HepG2 (cell line): ENCODE data around the gene GARIN5A. TPM values are rescaled to one million over a fixed set of nuclear protein-coding genes. Genes with fewer than 3 reads are reported as not detected.

Experiments used
- ATAC-seq: fragments of 200-7000 bp; cut with Tn5 transposase; 3 replicates; pipeline ENCODE4 v1.9.1; 2020; ENCODE audit warnings: mild to moderate bottlenecking, moderate library complexity
- BruUV-seq: library from RNA; stranded (reverse); fragments of 400-500 nt; replicated peaks from 2 replicates; lab custom pipeline; 2021; lab: Mats Ljungman, UMichigan
- CTCF ChIA-PET: fragments of 300-600 bp; formaldehyde crosslinking; extraction: SDS; loops from one replicate; lab custom pipeline; 2021; ENCODE audit warnings: low total read pairs, inconsistent platforms, low intra/inter-chr PET ratio; lab: Yijun Ruan, JAX
- POLR2A ChIA-PET: fragments of 350-600 bp; sonication (Branson Sonifier 250); formaldehyde crosslinking; loops from one replicate; lab custom pipeline; 2020; ENCODE audit warnings: antibody characterized with exemption, inconsistent platforms; lab: Yijun Ruan, JAX
- DNase-seq: peaks from one replicate; pipeline ENCODE4 v3.0.0-alpha.2; 2015; ENCODE audit warnings: low spot score
- FAIRE-seq: peaks from 3 replicates; lab custom pipeline; 2011; peaks lifted over from hg19 to GRCh38; lab: Jason Lieb, UNC
- H2AFZ ChIP-seq: one replicate; pipeline ENCODE4 v1.6.1; 2011; ENCODE audit warnings: low read length, inconsistent platforms
- H3K27ac ChIP-seq: fragments of 300-600 bp; 3 replicates; pipeline ENCODE4 v1.8.0; 2011; ENCODE audit warnings: mixed run types, mild to moderate bottlenecking, mixed read lengths, low read length, inconsistent platforms; ENCODE audit not compliant: insufficient read depth; ENCODE audit errors: extremely low read length
- H3K27me3 ChIP-seq, 2 experiments: fragments of 200-600 bp in 1 of 2; 2 replicates in 1 of 2; 3 replicates in 1 of 2; pipeline versions ENCODE4 v1.6.0 to v1.8.0; 2011; ENCODE audit warnings: low read length in 2 of 2, mild to moderate bottlenecking in 2 of 2, moderate library complexity in 2 of 2, inconsistent platforms in 1 of 2; ENCODE audit not compliant: insufficient read depth in 2 of 2, control insufficient read depth in 1 of 2
- H3K36me3 ChIP-seq, 2 experiments: fragments of 200-600 bp in 1 of 2; replicated peaks in 1 of 2; 2 replicates in 1 of 2; 3 replicates in 1 of 2; pipeline versions ENCODE4 v1.5.1 to v1.8.0; 2011; ENCODE audit warnings: low read length in 2 of 2, inconsistent platforms in 1 of 2; ENCODE audit not compliant: insufficient read depth in 2 of 2, control insufficient read depth in 1 of 2
- H3K4me1 ChIP-seq: 2 replicates; pipeline ENCODE4 v1.5.1; 2012; ENCODE audit warnings: low read length, inconsistent platforms; ENCODE audit not compliant: insufficient read depth
- H3K4me2 ChIP-seq: 2 replicates; pipeline ENCODE4 v1.6.0; 2011; ENCODE audit warnings: low read depth, low read length, inconsistent platforms
- H3K4me3 ChIP-seq, 3 experiments: fragments of 200-600 bp in 1 of 3; sonication (generic), shearing (Covaris generic) in 1 of 3; replicated peaks in 1 of 3; 2 replicates each; pipeline ENCODE4 v1.5.1; 2011 to 2016; ENCODE audit warnings: low read length in 3 of 3, inconsistent platforms in 2 of 3, low read depth in 2 of 3, mild to moderate bottlenecking in 2 of 3, control low read depth in 1 of 3, mixed read lengths in 1 of 3; ENCODE audit not compliant: insufficient read depth in 1 of 3
- H3K79me2 ChIP-seq: one replicate; pipeline ENCODE4 v1.6.1; 2011; ENCODE audit warnings: low read length, inconsistent platforms; ENCODE audit not compliant: insufficient read depth
- H3K9ac ChIP-seq: 2 replicates; pipeline ENCODE4 v1.6.0; 2011; ENCODE audit warnings: mild to moderate bottlenecking, low read depth, low read length, inconsistent platforms; ENCODE audit not compliant: insufficient read depth
- H3K9me3 ChIP-seq: 2 replicates; pipeline ENCODE4 v1.5.1; 2012; ENCODE audit warnings: mild to moderate bottlenecking, low read length
- H4K20me1 ChIP-seq: 2 replicates; pipeline ENCODE4 v1.6.0; 2011; ENCODE audit warnings: inconsistent platforms, mild to moderate bottlenecking, low read length, moderate library complexity; ENCODE audit not compliant: insufficient read depth
- CHD2 ChIP-seq: IDR thresholded peaks from 2 replicates; pipeline ENCODE4 v1.6.1; 2011; ENCODE audit warnings: low read depth, low read length, improper control_type of control experiment
- KMT2B ChIP-seq: IDR thresholded peaks from 2 replicates; pipeline ENCODE4 v1.6.1; 2016; ENCODE audit warnings: missing genetic modification reagents, missing compliant biosample characterization
- MEIS1 ChIP-seq: sonication (generic); formaldehyde crosslinking; IDR thresholded peaks from 2 replicates; pipeline ENCODE4 v1.9.0; 2021; ENCODE audit warnings: mild to moderate bottlenecking, missing genetic modification reagents, moderate library complexity, borderline replicate concordance
- NAIF1 ChIP-seq: sonication (generic); formaldehyde crosslinking; IDR thresholded peaks from 2 replicates; pipeline ENCODE4 v1.5.0; 2020; ENCODE audit warnings: mild to moderate bottlenecking, missing genetic modification reagents, borderline replicate concordance
- RELA ChIP-seq: sonication (generic); formaldehyde crosslinking; IDR thresholded peaks from 2 replicates; pipeline ENCODE4 v1.4.0; 2020; ENCODE audit warnings: missing genetic modification reagents
- ZNF331 ChIP-seq: sonication (generic); formaldehyde crosslinking; IDR thresholded peaks from 2 replicates; pipeline ENCODE4 v1.4.0; 2020; ENCODE audit warnings: missing genetic modification reagents
- ZNF431 ChIP-seq: sonication (generic); formaldehyde crosslinking; IDR thresholded peaks from 2 replicates; pipeline ENCODE4 v1.9.0; 2022; ENCODE audit warnings: missing genetic modification reagents, low read depth, mild to moderate bottlenecking, borderline replicate concordance
- WGBS: methylation state at CpG from one replicate; pipeline ENCODE4 v1.1.6; 2017; ENCODE audit warnings: low lambda C conversion rate; 5-methylcytosine and 5-hydroxymethylcytosine counted together
- in situ Hi-C: cut with HindIII; loops from 2 replicates; pipeline ENCODE4 v1.10.0; 2017; ENCODE audit warnings: low pct_unique_long_range_greater_than_20kb; ENCODE audit not compliant: extremely low pct_ligation_motif_present
- intact Hi-C: fragments of 100-400 bp; cut with micrococcal nuclease; formaldehyde crosslinking; loops from one replicate; pipeline ENCODE4 v1.10.0; 2022; ENCODE audit not compliant: unreplicated experiment
- polyA plus RNA-seq, 8 experiments: library from polyadenylated mRNA; depleted of rRNA in 3 of 8; stranded (reverse) in 7 of 8; unstranded in 1 of 8; fragments of >200 nt; fragmentation: Illumina TruSeq in 4 of 8; extraction: Trizol in 4 of 8; gene quantifications; 2 replicates each; pipeline versions ENCODE4 v1.2.1 to v1.2.3, GENCODE V29; 2011 to 2016; ENCODE audit warnings: low read depth in 4 of 8, missing spikeins in 1 of 8, mixed read lengths in 1 of 8; ENCODE audit not compliant: insufficient read depth in 1 of 8
- total RNA-seq, 5 experiments: library from RNA; depleted of rRNA; stranded (reverse); fragments of >200 nt; fragmentation: Illumina TruSeq; extraction: Trizol; gene quantifications; 2 replicates each; pipeline ENCODE4 v1.2.3, GENCODE V29; 2016; ENCODE audit warnings: low read depth in 1 of 5
- TF ChIP-seq, protein P1 (sequence below): sonication (generic); formaldehyde crosslinking; IDR thresholded peaks from 2 replicates; pipeline ENCODE4 v1.4.0; 2020; ENCODE audit warnings: missing genetic modification reagents

The GARIN5A gene
- total and polyA plus RNA-seq, 2 of the 13 experiments (the other 11 are each of a cell fraction or from before 2014, with no cell fraction given) = not detected

- Histone ChIP-seq H3K36me3 (no peaks in the 10 kb centered on the region), H3K4me3 (no peak overlapping the region), H3K79me2 (no peaks in the 10 kb centered on the region), H2AFZ (no peak overlapping the region), H3K27me3 (no peaks in the 10 kb centered on the region), H4K20me1 (no peaks in the 10 kb centered on the region)
- ATAC-seq (no peak), FAIRE-seq (no peak), DNase-seq (no peak)
- TF ChIP-seq, protein P1, sequence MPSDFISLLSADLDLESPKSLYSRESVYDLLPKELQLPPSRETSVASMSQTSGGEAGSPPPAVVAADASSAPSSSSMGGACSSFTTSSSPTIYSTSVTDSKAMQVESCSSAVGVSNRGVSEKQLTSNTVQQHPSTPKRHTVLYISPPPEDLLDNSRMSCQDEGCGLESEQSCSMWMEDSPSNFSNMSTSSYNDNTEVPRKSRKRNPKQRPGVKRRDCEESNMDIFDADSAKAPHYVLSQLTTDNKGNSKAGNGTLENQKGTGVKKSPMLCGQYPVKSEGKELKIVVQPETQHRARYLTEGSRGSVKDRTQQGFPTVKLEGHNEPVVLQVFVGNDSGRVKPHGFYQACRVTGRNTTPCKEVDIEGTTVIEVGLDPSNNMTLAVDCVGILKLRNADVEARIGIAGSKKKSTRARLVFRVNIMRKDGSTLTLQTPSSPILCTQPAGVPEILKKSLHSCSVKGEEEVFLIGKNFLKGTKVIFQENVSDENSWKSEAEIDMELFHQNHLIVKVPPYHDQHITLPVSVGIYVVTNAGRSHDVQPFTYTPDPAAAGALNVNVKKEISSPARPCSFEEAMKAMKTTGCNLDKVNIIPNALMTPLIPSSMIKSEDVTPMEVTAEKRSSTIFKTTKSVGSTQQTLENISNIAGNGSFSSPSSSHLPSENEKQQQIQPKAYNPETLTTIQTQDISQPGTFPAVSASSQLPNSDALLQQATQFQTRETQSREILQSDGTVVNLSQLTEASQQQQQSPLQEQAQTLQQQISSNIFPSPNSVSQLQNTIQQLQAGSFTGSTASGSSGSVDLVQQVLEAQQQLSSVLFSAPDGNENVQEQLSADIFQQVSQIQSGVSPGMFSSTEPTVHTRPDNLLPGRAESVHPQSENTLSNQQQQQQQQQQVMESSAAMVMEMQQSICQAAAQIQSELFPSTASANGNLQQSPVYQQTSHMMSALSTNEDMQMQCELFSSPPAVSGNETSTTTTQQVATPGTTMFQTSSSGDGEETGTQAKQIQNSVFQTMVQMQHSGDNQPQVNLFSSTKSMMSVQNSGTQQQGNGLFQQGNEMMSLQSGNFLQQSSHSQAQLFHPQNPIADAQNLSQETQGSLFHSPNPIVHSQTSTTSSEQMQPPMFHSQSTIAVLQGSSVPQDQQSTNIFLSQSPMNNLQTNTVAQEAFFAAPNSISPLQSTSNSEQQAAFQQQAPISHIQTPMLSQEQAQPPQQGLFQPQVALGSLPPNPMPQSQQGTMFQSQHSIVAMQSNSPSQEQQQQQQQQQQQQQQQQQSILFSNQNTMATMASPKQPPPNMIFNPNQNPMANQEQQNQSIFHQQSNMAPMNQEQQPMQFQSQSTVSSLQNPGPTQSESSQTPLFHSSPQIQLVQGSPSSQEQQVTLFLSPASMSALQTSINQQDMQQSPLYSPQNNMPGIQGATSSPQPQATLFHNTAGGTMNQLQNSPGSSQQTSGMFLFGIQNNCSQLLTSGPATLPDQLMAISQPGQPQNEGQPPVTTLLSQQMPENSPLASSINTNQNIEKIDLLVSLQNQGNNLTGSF (CRISPR knock-in tag) = no peak
- TF ChIP-seq ZNF331 (CRISPR knock-in tag) (no peak), MEIS1 (CRISPR knock-in tag) (no peak), ZNF431 (CRISPR knock-in tag) (no peak), CHD2 (no peak), KMT2B (CRISPR knock-in tag) (no peak), RELA (no peak), NAIF1 (CRISPR knock-in tag) (no peak)
- TF ChIP-seq, all 625 proteins: peak for 0
- Histone ChIP-seq H3K9ac (no peak overlapping the region), H3K4me1 (peaks cover 33% of the 10 kb centered on the region), H3K9me3 (no peaks in the 10 kb centered on the region), H3K27ac (no peak overlapping the region), H3K4me2 (no peak overlapping the region)
- 63% methylated on average over 6 of the region's 6 CpGs for WGBS
- in situ Hi-C loops (loop anchor here (10.0 kb wide), 1 partner anchor 94 kb away; the partner anchor contains the start of gene NR1H2), intact Hi-C loops (no loop called here)
- no TSS peak for BruUV-seq
- CTCF ChIA-PET = no interaction called here
- POLR2A ChIA-PET = no interaction called here
Observed at GRCh38 chr19:50468818-50469217, 7.8 kb downstream of the GARIN5A start.
